Effector memory CD4-positive, alpha-beta T cell (primary cell): Measurements from ENCODE around the gene LSAMP.

ENCODE experiments used
- DNase-seq, 3 donors: peaks; one replicate each; pipeline ENCODE4 v3.0.0-alpha.2; 2020
- H3K27ac ChIP-seq: 2 replicates; pipeline ENCODE4 v1.7.0; 2013; ENCODE audit warnings: mild to moderate bottlenecking, low read length, moderate library complexity; ENCODE audit not compliant: insufficient read depth, poor library complexity, severe bottlenecking
- H3K27me3 ChIP-seq: replicated peaks from 2 replicates; pipeline ENCODE4 v1.7.0; 2013; ENCODE audit warnings: mild to moderate bottlenecking, low read length; ENCODE audit not compliant: insufficient read depth, control insufficient read depth, poor library complexity, severe bottlenecking
- H3K36me3 ChIP-seq: 2 replicates; pipeline ENCODE4 v1.7.0; 2013; ENCODE audit warnings: mild to moderate bottlenecking, low read length, moderate library complexity; ENCODE audit not compliant: control insufficient read depth, insufficient read depth
- H3K4me1 ChIP-seq: 2 replicates; pipeline ENCODE4 v1.7.0; 2013; ENCODE audit warnings: low read length, mild to moderate bottlenecking; ENCODE audit not compliant: control insufficient read depth, insufficient read depth, poor library complexity, severe bottlenecking
- H3K4me3 ChIP-seq: 2 replicates; pipeline ENCODE4 v1.7.0; 2013; ENCODE audit warnings: low read length, low read depth, mild to moderate bottlenecking; ENCODE audit not compliant: insufficient read depth, poor library complexity, severe bottlenecking
- H3K9me3 ChIP-seq: 2 replicates; pipeline ENCODE4 v1.7.0; 2013; ENCODE audit warnings: mild to moderate bottlenecking, low read length, moderate library complexity; ENCODE audit not compliant: control insufficient read depth

Gene LSAMP

GRCh38 chr3:115975353-115975752 lies 469.9 kb downstream of the LSAMP start:
- H3K4me3 ChIP-seq, result no peak overlapping the region
- no peak for DNase-seq
- H3K27me3 ChIP-seq, result no peaks in the 10 kb centered on the region
- no peaks in the 10 kb centered on the region for H3K4me1 ChIP-seq
- no peaks in the 10 kb centered on the region for H3K9me3 ChIP-seq
- H3K27ac ChIP-seq, result no peak overlapping the region
- H3K36me3 ChIP-seq, result no peaks in the 10 kb centered on the region

GRCh38 chr3:115974940-115975339 lies 470.3 kb downstream of the LSAMP start:
- Histone ChIP-seq H3K4me1 (no peaks in the 10 kb centered on the region), H3K27ac (no peak overlapping the region)
- DNase-seq, result no peak

GRCh38 chr3:115968871-115969270 lies 476.4 kb downstream of the LSAMP start:
- no peaks in the 10 kb centered on the region for H3K4me1 ChIP-seq
- H3K36me3 ChIP-seq, result no peaks in the 10 kb centered on the region
- H3K27me3 ChIP-seq, result no peaks in the 10 kb centered on the region
- no peak overlapping the region for H3K4me3 ChIP-seq
- DNase-seq, result no peak
- no peaks in the 10 kb centered on the region for H3K9me3 ChIP-seq
- no peak overlapping the region for H3K27ac ChIP-seq

More at GRCh38 chr3:115974940-115975339, 470.3 kb downstream of the LSAMP start:
- H3K4me3 ChIP-seq, result no peak overlapping the region
- H3K36me3 ChIP-seq, result no peaks in the 10 kb centered on the region
- H3K9me3 ChIP-seq, result no peaks in the 10 kb centered on the region
- no peaks in the 10 kb centered on the region for H3K27me3 ChIP-seq

GRCh38 chr3:115961380-115961779 lies 483.9 kb downstream of the LSAMP start:
- no peaks in the 10 kb centered on the region for H3K36me3 ChIP-seq
- no peaks in the 10 kb centered on the region for H3K9me3 ChIP-seq
- no peak for DNase-seq
- no peak overlapping the region for H3K27ac ChIP-seq
- no peaks in the 10 kb centered on the region for H3K4me1 ChIP-seq
- H3K27me3 ChIP-seq, result no peaks in the 10 kb centered on the region
- no peak overlapping the region for H3K4me3 ChIP-seq

GRCh38 chr3:115960799-115961198 lies 484.5 kb downstream of the LSAMP start:
- Histone ChIP-seq H3K4me3 (no peak overlapping the region), H3K27ac (no peak overlapping the region)

GRCh38 chr3:115958526-115958925 lies 486.8 kb downstream of the LSAMP start:
- Histone ChIP-seq H3K4me1 (no peaks in the 10 kb centered on the region), H3K27me3 (no peaks in the 10 kb centered on the region), H3K27ac (no peak overlapping the region), H3K9me3 (no peaks in the 10 kb centered on the region), H3K36me3 (no peaks in the 10 kb centered on the region), H3K4me3 (no peak overlapping the region)
- DNase-seq, result no peak

More at GRCh38 chr3:115960799-115961198, 484.5 kb downstream of the LSAMP start:
- Histone ChIP-seq H3K9me3 (no peaks in the 10 kb centered on the region), H3K4me1 (no peaks in the 10 kb centered on the region), H3K36me3 (no peaks in the 10 kb centered on the region), H3K27me3 (no peaks in the 10 kb centered on the region)
- DNase-seq, result no peak

GRCh38 chr3:115947325-115947724 lies 498.0 kb downstream of the LSAMP start:
- Histone ChIP-seq H3K27ac (no peak overlapping the region), H3K27me3 (no peaks in the 10 kb centered on the region), H3K4me1 (no peaks in the 10 kb centered on the region), H3K9me3 (no peaks in the 10 kb centered on the region), H3K4me3 (no peak overlapping the region), H3K36me3 (no peaks in the 10 kb centered on the region)
- no peak for DNase-seq

- Histone ChIP-seq H3K9me3 (no peaks in the 10 kb centered on the region), H3K27ac (no peak overlapping the region), H3K4me1 (no peaks in the 10 kb centered on the region), H3K36me3 (no peaks in the 10 kb centered on the region), H3K27me3 (no peaks in the 10 kb centered on the region), H3K4me3 (no peak overlapping the region)
- no peak for DNase-seq
Observed at GRCh38 chr3:115943579-115943978, 501.7 kb downstream of the LSAMP start.

GRCh38 chr3:115937054-115937453 lies 508.2 kb downstream of the LSAMP start:
- Histone ChIP-seq H3K9me3 (no peaks in the 10 kb centered on the region), H3K36me3 (no peaks in the 10 kb centered on the region), H3K4me3 (no peak overlapping the region), H3K4me1 (no peaks in the 10 kb centered on the region), H3K27me3 (no peaks in the 10 kb centered on the region), H3K27ac (no peak overlapping the region)
- no peak for DNase-seq

GRCh38 chr3:115932807-115933206 lies 512.5 kb downstream of the LSAMP start:
- Histone ChIP-seq H3K27ac (no peak overlapping the region), H3K9me3 (no peaks in the 10 kb centered on the region), H3K36me3 (no peaks in the 10 kb centered on the region), H3K4me3 (no peak overlapping the region), H3K4me1 (no peaks in the 10 kb centered on the region), H3K27me3 (no peaks in the 10 kb centered on the region)
- no peak for DNase-seq

GRCh38 chr3:115931581-115931980 lies 513.7 kb downstream of the LSAMP start:
- Histone ChIP-seq H3K4me3 (no peak overlapping the region), H3K27ac (no peak overlapping the region), H3K27me3 (no peaks in the 10 kb centered on the region), H3K36me3 (no peaks in the 10 kb centered on the region), H3K9me3 (no peaks in the 10 kb centered on the region), H3K4me1 (no peaks in the 10 kb centered on the region)
- no peak for DNase-seq
